ENCODE measurements around the gene LILRB3.
"Not testable (repeated sequence)": the region's sequence is repeated elsewhere in the genome, so short reads cannot be mapped to it uniquely, and the experiment has no call there.

LILRB3 gene

DNA sequence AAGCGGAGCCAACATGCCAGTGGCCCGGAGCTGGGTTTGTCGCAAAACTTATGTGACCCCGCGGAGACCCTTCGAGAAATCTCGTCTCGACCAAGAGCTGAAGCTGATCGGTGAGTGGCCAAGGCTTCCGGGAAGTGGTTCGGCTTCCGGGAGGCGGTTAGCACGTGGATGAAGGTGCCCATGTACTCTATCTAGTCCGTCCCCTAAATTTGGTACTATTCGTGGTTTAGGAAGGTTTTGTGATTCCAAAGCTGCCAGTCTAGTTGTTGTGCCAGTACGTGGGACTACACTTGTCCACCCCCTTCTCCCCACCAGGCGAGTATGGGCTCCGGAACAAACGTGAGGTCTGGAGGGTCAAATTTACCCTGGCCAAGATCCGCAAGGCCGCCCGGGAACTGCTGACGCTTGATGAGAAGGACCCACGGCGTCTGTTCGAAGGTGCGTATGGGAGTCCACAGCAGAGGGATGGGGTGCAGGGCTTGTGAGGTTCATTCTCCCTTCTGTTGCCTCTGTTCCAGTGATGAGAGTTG, 21.6 kb downstream of the LILRB3 start:
- Mint-ChIP-seq H3K4me1 (peaks cover 60% of the 10 kb centered on the region), H3K27ac (peak overlapping the region; percentile 100), H3K36me3 (ENCODE audit: low read depth) (peaks cover 63% of the 10 kb centered on the region), H3K9me3 (no peaks in the 10 kb centered on the region), H3K27me3 (ENCODE audit: low read depth, poor library complexity) (peaks cover 8% of the 10 kb centered on the region), H3K4me3 (peak overlapping the region; percentile 94)
- TF ChIP-seq, protein P1, sequence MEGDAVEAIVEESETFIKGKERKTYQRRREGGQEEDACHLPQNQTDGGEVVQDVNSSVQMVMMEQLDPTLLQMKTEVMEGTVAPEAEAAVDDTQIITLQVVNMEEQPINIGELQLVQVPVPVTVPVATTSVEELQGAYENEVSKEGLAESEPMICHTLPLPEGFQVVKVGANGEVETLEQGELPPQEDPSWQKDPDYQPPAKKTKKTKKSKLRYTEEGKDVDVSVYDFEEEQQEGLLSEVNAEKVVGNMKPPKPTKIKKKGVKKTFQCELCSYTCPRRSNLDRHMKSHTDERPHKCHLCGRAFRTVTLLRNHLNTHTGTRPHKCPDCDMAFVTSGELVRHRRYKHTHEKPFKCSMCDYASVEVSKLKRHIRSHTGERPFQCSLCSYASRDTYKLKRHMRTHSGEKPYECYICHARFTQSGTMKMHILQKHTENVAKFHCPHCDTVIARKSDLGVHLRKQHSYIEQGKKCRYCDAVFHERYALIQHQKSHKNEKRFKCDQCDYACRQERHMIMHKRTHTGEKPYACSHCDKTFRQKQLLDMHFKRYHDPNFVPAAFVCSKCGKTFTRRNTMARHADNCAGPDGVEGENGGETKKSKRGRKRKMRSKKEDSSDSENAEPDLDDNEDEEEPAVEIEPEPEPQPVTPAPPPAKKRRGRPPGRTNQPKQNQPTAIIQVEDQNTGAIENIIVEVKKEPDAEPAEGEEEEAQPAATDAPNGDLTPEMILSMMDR (IDR thresholded peaks at IDR 0.05), result no peak
- no peak for DNase-seq

DNA sequence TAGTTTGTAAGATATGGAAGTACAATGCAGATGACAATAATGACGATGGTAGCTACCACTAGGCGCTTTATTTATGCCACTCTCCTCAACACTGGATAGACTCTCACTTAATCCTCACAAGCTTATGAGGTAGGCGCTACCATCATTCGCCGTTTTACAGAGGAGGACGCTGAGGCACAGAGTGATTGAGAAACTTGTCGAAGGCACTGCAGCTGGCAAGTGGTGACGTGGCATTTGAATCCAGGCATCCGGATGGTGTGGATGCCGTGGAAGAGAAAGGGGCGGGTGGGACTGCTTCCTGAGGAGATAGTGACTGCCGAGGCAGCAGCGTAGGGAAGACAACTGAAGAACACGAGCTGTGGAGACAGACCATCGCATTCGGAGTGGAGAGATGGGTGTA, 23.4 kb downstream of the LILRB3 start:
- H3K4me1 Mint-ChIP-seq, result peaks cover 43% of the 10 kb centered on the region
- H3K4me3 Mint-ChIP-seq, result peak overlapping the region; percentile 77
- H3K36me3 Mint-ChIP-seq (ENCODE audit: low read depth), result peaks cover 59% of the 10 kb centered on the region
- H3K9me3 Mint-ChIP-seq, result no peaks in the 10 kb centered on the region
- H3K27me3 Mint-ChIP-seq (ENCODE audit: low read depth, poor library complexity), result peaks cover 5% of the 10 kb centered on the region
- peak overlapping the region; percentile 98 for H3K27ac Mint-ChIP-seq
- no peak for DNase-seq
- TF ChIP-seq, protein P1 (IDR thresholded peaks at IDR 0.05), result no peak

DNA sequence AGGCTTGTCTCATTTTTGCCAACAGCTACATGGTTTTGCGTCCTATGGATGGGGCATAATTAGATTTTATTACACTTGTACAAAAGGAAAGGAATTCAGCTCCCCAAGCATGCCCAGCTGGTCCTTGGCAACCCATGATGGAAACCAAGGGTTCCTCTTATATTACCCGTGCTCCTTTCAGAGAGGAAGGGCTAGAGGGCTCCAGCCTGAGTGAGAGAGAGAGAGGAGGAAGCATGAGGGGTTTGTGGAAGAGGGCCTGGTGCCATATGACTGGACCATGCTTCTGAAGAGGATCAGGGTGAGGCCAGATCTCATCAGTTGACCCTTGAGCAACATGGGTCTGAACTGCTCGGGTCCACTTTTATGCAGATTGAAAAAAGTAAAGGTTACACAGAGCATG, 25.7 kb downstream of the LILRB3 start:
- Mint-ChIP-seq H3K4me3 (no peak overlapping the region), H3K27ac (peak overlapping the region; percentile 31), H3K9me3 (no peaks in the 10 kb centered on the region), H3K36me3 (ENCODE audit: low read depth) (peaks cover 52% of the 10 kb centered on the region), H3K27me3 (ENCODE audit: low read depth, poor library complexity) (peaks cover 5% of the 10 kb centered on the region), H3K4me1 (peaks cover 37% of the 10 kb centered on the region)
- TF ChIP-seq, protein P1 (IDR thresholded peaks at IDR 0.05), result no peak
- DNase-seq, result no peak

DNA sequence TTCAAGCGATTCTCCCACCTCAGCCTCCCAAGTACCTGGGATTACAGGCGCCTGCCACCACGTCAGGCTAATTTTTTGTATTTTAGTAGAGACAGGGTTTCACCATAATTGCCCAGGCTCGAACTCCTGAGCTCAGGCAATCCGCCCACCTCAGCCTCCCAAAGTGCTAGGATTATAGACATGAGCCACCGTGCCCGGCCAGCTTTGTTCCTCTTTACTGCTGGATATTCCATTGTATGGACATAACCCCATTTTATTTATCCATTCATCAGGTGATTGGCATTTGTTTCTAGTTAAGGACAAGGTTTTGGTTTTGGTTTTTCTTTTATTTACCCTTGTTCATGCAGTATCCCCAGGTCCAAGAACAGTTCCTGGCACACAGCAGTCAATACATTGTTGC, 26.3 kb downstream of the LILRB3 start:
- TF ChIP-seq, protein P1 (IDR thresholded peaks at IDR 0.05), result no peak
- Mint-ChIP-seq H3K4me1 (peaks cover 37% of the 10 kb centered on the region), H3K9me3 (no peaks in the 10 kb centered on the region), H3K27me3 (ENCODE audit: low read depth, poor library complexity) (peaks cover 7% of the 10 kb centered on the region), H3K27ac (peak overlapping the region; percentile 79), H3K4me3 (no peak overlapping the region), H3K36me3 (ENCODE audit: low read depth) (peaks cover 46% of the 10 kb centered on the region)
- no peak for DNase-seq

DNA sequence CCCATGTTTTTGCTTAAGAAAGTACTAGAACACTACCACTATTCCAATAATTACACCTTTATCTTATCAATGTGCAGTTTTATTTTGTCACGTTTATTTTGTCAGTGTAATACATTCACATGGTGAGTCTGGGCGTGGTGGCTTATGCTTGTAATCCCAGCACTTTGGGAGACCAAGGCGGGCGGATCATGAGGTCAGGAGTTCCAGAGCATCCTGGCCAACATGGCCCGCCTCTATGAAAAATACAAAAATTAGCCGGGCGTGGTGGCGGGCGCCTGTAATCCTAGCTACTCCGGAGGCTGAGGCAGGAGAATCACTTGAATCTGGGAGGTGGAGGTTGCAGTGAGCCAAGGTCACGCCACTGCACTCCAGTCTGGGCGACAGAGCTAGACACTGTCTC, 28.3 kb downstream of the LILRB3 start:
- H3K27me3 Mint-ChIP-seq (ENCODE audit: low read depth, poor library complexity); H3K9me3 Mint-ChIP-seq; H3K4me3 Mint-ChIP-seq; H3K27ac Mint-ChIP-seq; DNase-seq: not testable (repeated sequence)
- Mint-ChIP-seq H3K36me3 (ENCODE audit: low read depth) (peaks cover 38% of the 10 kb centered on the region), H3K4me1 (peaks cover 28% of the 10 kb centered on the region)

DNA sequence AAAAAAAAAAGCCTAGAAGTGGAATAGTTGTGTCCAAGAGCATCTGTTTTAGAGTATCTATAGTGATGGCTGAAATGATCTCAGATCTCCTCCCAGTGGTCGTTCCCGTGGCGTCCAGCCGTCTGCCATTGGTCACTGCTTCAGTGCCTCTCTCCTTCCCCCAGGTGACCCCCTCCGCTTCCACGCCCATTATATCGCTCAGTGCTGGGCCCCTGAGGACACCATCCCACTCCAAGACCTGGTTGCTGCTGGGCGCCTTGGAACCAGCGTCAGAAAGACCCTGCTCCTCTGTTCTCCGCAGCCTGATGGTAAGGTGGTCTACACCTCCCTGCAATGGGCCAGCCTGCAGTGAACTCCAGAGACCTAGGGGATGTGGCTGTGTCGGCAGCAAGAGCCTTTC, 29.8 kb downstream of the LILRB3 start:
- H3K4me3 Mint-ChIP-seq, result peak overlapping the region; percentile 93
- peaks cover 38% of the 10 kb centered on the region for H3K36me3 Mint-ChIP-seq (ENCODE audit: low read depth)
- no peaks in the 10 kb centered on the region for H3K9me3 Mint-ChIP-seq
- H3K4me1 Mint-ChIP-seq, result peaks cover 28% of the 10 kb centered on the region
- no peak for DNase-seq
- TF ChIP-seq, protein P1 (IDR thresholded peaks at IDR 0.05), result no peak
- H3K27ac Mint-ChIP-seq, result peak overlapping the region; percentile 34
- peaks cover 5% of the 10 kb centered on the region for H3K27me3 Mint-ChIP-seq (ENCODE audit: low read depth, poor library complexity)

All from nephron progenitor cell (in vitro differentiated cells).